ENCODE data around the gene FA2H. TPM values are rescaled to one million over a fixed set of nuclear protein-coding genes. Genes with fewer than 3 reads are reported as not detected.
A peak's percentile ranks its signal among the peaks of the same experiment; 100 is the strongest.
"Not testable (repeated sequence)": the region's sequence is repeated elsewhere in the genome, so short reads cannot be mapped to it uniquely, and the experiment has no call there.

FA2H gene
- total RNA-seq, 2 experiments from 2014 or later, result not detected

- H3K4me3 Mint-ChIP-seq; H3K36me3 Mint-ChIP-seq (ENCODE audit: low read depth); H3K4me1 Mint-ChIP-seq (ENCODE audit: low read depth); CTCF ChIA-PET; POLR2A ChIA-PET; DNase-seq; ATAC-seq; H3K9me3 Mint-ChIP-seq (ENCODE audit: insufficient read depth); H3K27ac Mint-ChIP-seq: not testable (repeated sequence)
- peaks cover 20% of the 10 kb centered on the region for H3K27me3 Mint-ChIP-seq (ENCODE audit: low read depth)
Measured at GRCh38 chr16:74791749-74792148, 17.1 kb upstream of the FA2H start.

GRCh38 chr16:74788108-74788507 is 13.5 kb upstream of the FA2H start:
- H3K9me3 Mint-ChIP-seq (ENCODE audit: insufficient read depth), result no peaks in the 10 kb centered on the region
- ChIA-PET POLR2A (no interaction called here), CTCF (no interaction called here)
- ATAC-seq, result no peak
- H3K36me3 Mint-ChIP-seq (ENCODE audit: low read depth), result no peaks in the 10 kb centered on the region
- no peaks in the 10 kb centered on the region for H3K4me1 Mint-ChIP-seq (ENCODE audit: low read depth)
- H3K27ac Mint-ChIP-seq, result no peak overlapping the region
- H3K4me3 Mint-ChIP-seq, result no peak overlapping the region
- H3K27me3 Mint-ChIP-seq (ENCODE audit: low read depth), result peaks cover 4% of the 10 kb centered on the region
- no peak for DNase-seq

- H3K4me1 Mint-ChIP-seq (ENCODE audit: low read depth), result no peaks in the 10 kb centered on the region
- DNase-seq, result no peak
- H3K27ac Mint-ChIP-seq, result no peak overlapping the region
- CTCF ChIA-PET, result interaction anchor here (1.5 kb wide), 1 partner anchor 10 kb away, joined by 4 read pairs; the partner anchor contains the start of gene FA2H
- POLR2A ChIA-PET, result no interaction called here
- no peaks in the 10 kb centered on the region for H3K9me3 Mint-ChIP-seq (ENCODE audit: insufficient read depth)
- H3K36me3 Mint-ChIP-seq (ENCODE audit: low read depth), result no peaks in the 10 kb centered on the region
- H3K27me3 Mint-ChIP-seq (ENCODE audit: low read depth), result peaks cover 7% of the 10 kb centered on the region
- no peak overlapping the region for H3K4me3 Mint-ChIP-seq
- ATAC-seq, result no peak
Measured at GRCh38 chr16:74785031-74785430, 10.4 kb upstream of the FA2H start.

GRCh38 chr16:74778646-74779045 is 4.0 kb upstream of the FA2H start:
- Mint-ChIP-seq H3K36me3 (ENCODE audit: low read depth) (no peaks in the 10 kb centered on the region), H3K27ac (no peak overlapping the region), H3K9me3 (ENCODE audit: insufficient read depth) (no peaks in the 10 kb centered on the region), H3K27me3 (ENCODE audit: low read depth) (peaks cover 19% of the 10 kb centered on the region), H3K4me1 (ENCODE audit: low read depth) (peaks cover 12% of the 10 kb centered on the region), H3K4me3 (no peak overlapping the region)
- CTCF ChIA-PET, result no interaction called here
- DNase-seq, result no peak
- no peak for ATAC-seq
- POLR2A ChIA-PET, result no interaction called here

GRCh38 chr16:74776926-74777325 is 2.3 kb upstream of the FA2H start:
- ChIA-PET POLR2A (no interaction called here), CTCF (no interaction called here)
- DNase-seq, result no peak
- Mint-ChIP-seq H3K9me3 (ENCODE audit: insufficient read depth) (no peaks in the 10 kb centered on the region), H3K4me3 (no peak overlapping the region), H3K27ac (no peak overlapping the region), H3K36me3 (ENCODE audit: low read depth) (no peaks in the 10 kb centered on the region), H3K4me1 (ENCODE audit: low read depth) (peaks cover 13% of the 10 kb centered on the region), H3K27me3 (ENCODE audit: low read depth) (peaks cover 33% of the 10 kb centered on the region)
- ATAC-seq, result no peak

- Mint-ChIP-seq H3K9me3 (ENCODE audit: insufficient read depth) (no peaks in the 10 kb centered on the region), H3K27me3 (ENCODE audit: low read depth) (peaks cover 35% of the 10 kb centered on the region), H3K4me3 (peak overlapping the region; percentile 49), H3K4me1 (ENCODE audit: low read depth) (peaks cover 13% of the 10 kb centered on the region), H3K36me3 (ENCODE audit: low read depth) (no peaks in the 10 kb centered on the region), H3K27ac (no peak overlapping the region)
- CTCF ChIA-PET, result interaction anchor here (1.0 to 2.2 kb wide), 4 partner anchors 9 to 336 kb away, joined by 3 to 10 read pairs (median 4); no protein-coding TSS in a partner anchor
- POLR2A ChIA-PET, result no interaction called here
- ATAC-seq (no peak), DNase-seq (no peak)
Measured at GRCh38 chr16:74775255-74775654, 635 bp upstream of the FA2H start.

- POLR2A ChIA-PET, result no interaction called here
- CTCF ChIA-PET, result interaction anchor here (1.5 to 2.2 kb wide), 2 partner anchors 89 to 338 kb away, joined by 4 to 10 read pairs; no protein-coding TSS in a partner anchor
- Mint-ChIP-seq H3K27me3 (ENCODE audit: low read depth) (peaks cover 35% of the 10 kb centered on the region), H3K4me1 (ENCODE audit: low read depth) (peaks cover 13% of the 10 kb centered on the region), H3K36me3 (ENCODE audit: low read depth) (no peaks in the 10 kb centered on the region), H3K9me3 (ENCODE audit: insufficient read depth) (no peaks in the 10 kb centered on the region), H3K27ac (no peak overlapping the region), H3K4me3 (peak overlapping the region; percentile 48)
- DNase-seq (no peak), ATAC-seq (no peak)
Measured at GRCh38 chr16:74773446-74774222, 986 bp downstream of the FA2H start.

- Mint-ChIP-seq H3K27ac (no peak overlapping the region), H3K4me1 (ENCODE audit: low read depth) (peaks cover 13% of the 10 kb centered on the region), H3K27me3 (ENCODE audit: low read depth) (peaks cover 41% of the 10 kb centered on the region), H3K36me3 (ENCODE audit: low read depth) (no peaks in the 10 kb centered on the region), H3K4me3 (no peak overlapping the region), H3K9me3 (ENCODE audit: insufficient read depth) (no peaks in the 10 kb centered on the region)
- ChIA-PET CTCF (no interaction called here), POLR2A (no interaction called here)
- DNase-seq, result no peak
- ATAC-seq, result no peak
Measured at GRCh38 chr16:74771656-74772315, 2.8 kb downstream of the FA2H start.

- CTCF ChIA-PET, result no interaction called here
- H3K27ac Mint-ChIP-seq, result no peak overlapping the region
- no peak for ATAC-seq
Measured at GRCh38 chr16:74770831-74771526, 3.6 kb downstream of the FA2H start.

GRCh38 chr16:74769586-74770190 is 4.9 kb downstream of the FA2H start:
- POLR2A ChIA-PET, result no interaction called here
- peaks cover 7% of the 10 kb centered on the region for H3K4me1 Mint-ChIP-seq (ENCODE audit: low read depth)
- ATAC-seq, result no peak
- no peaks in the 10 kb centered on the region for H3K36me3 Mint-ChIP-seq (ENCODE audit: low read depth)
- no peaks in the 10 kb centered on the region for H3K9me3 Mint-ChIP-seq (ENCODE audit: insufficient read depth)
- DNase-seq, result no peak
- H3K27me3 Mint-ChIP-seq (ENCODE audit: low read depth), result peaks cover 31% of the 10 kb centered on the region
- H3K27ac Mint-ChIP-seq, result no peak overlapping the region
- H3K4me3 Mint-ChIP-seq, result no peak overlapping the region
- CTCF ChIA-PET, result no interaction called here

More at GRCh38 chr16:74770831-74771526, 3.6 kb downstream of the FA2H start:
- H3K4me1 Mint-ChIP-seq (ENCODE audit: low read depth), result peaks cover 13% of the 10 kb centered on the region
- no peak overlapping the region for H3K4me3 Mint-ChIP-seq
- H3K27me3 Mint-ChIP-seq (ENCODE audit: low read depth), result peaks cover 38% of the 10 kb centered on the region
- no peaks in the 10 kb centered on the region for H3K9me3 Mint-ChIP-seq (ENCODE audit: insufficient read depth)
- DNase-seq, result no peak
- H3K36me3 Mint-ChIP-seq (ENCODE audit: low read depth), result no peaks in the 10 kb centered on the region
- POLR2A ChIA-PET, result no interaction called here

GRCh38 chr16:74768239-74768638 is 6.4 kb downstream of the FA2H start:
- H3K27me3 Mint-ChIP-seq (ENCODE audit: low read depth), result peaks cover 21% of the 10 kb centered on the region
- CTCF ChIA-PET, result no interaction called here
- POLR2A ChIA-PET, result no interaction called here
- no peaks in the 10 kb centered on the region for H3K36me3 Mint-ChIP-seq (ENCODE audit: low read depth)
- no peak for ATAC-seq
- H3K4me3 Mint-ChIP-seq, result no peak overlapping the region
- no peak for DNase-seq
- H3K27ac Mint-ChIP-seq, result no peak overlapping the region
- no peaks in the 10 kb centered on the region for H3K4me1 Mint-ChIP-seq (ENCODE audit: low read depth)
- H3K9me3 Mint-ChIP-seq (ENCODE audit: insufficient read depth), result no peaks in the 10 kb centered on the region

- no peak overlapping the region for H3K4me3 Mint-ChIP-seq
- H3K27me3 Mint-ChIP-seq (ENCODE audit: low read depth), result peaks cover 18% of the 10 kb centered on the region
- POLR2A ChIA-PET, result no interaction called here
- CTCF ChIA-PET, result interaction anchor here (1.1 kb wide), 1 partner anchor 12 kb away, joined by 4 read pairs; no protein-coding TSS in a partner anchor
- DNase-seq (no peak), ATAC-seq (no peak)
- no peaks in the 10 kb centered on the region for H3K9me3 Mint-ChIP-seq (ENCODE audit: insufficient read depth)
- H3K4me1 Mint-ChIP-seq (ENCODE audit: low read depth), result no peaks in the 10 kb centered on the region
- H3K36me3 Mint-ChIP-seq (ENCODE audit: low read depth), result no peaks in the 10 kb centered on the region
- no peak overlapping the region for H3K27ac Mint-ChIP-seq
Measured at GRCh38 chr16:74767749-74768148, 6.9 kb downstream of the FA2H start.

Measured in activated CD8-positive, alpha-beta T cell treated with anti-CD3 and anti-CD28 coated beads, Interleukin-2, amount 10 ng/mL, durations not matched to agents 7 days and 5 days (primary cell).